ENCODE data around the gene PEAK1.

PEAK1 gene

GRCh38 chr15:77327844-77328529 lies 91.9 kb downstream of the PEAK1 start:
- Histone ChIP-seq H4K20me1 (ENCODE audit: insufficient read depth) (no peaks in the 10 kb centered on the region), H3K4me2 (no peak overlapping the region), H2AFZ (ENCODE audit: low read depth) (no peak overlapping the region), H3K27me3 (ENCODE audit: insufficient read depth, low read depth) (no peaks in the 10 kb centered on the region), H3K4me3 (IDR thresholded peaks at IDR 0.05; ENCODE audit: insufficient read depth, low read depth, low read length) (no peak overlapping the region), H3K36me3 (ENCODE audit: insufficient read depth) (no peaks in the 10 kb centered on the region), H3K27ac (no peak overlapping the region), H3K9ac (no peak overlapping the region), H3K4me1 (ENCODE audit: low read depth, poor library complexity, severe bottlenecking) (peaks cover 3% of the 10 kb centered on the region), H3K79me2 (ENCODE audit: insufficient read depth, low read depth) (no peaks in the 10 kb centered on the region)
- no peak for TF ChIP-seq CTCF (conservative IDR thresholded peaks at IDR 0.05; ENCODE audit: low read depth, low read length)

- H4K20me1 ChIP-seq (ENCODE audit: insufficient read depth): no peaks in the 10 kb centered on the region
- no peaks in the 10 kb centered on the region for H3K4me1 ChIP-seq (ENCODE audit: low read depth, poor library complexity, severe bottlenecking)
- no peaks in the 10 kb centered on the region for H3K79me2 ChIP-seq (ENCODE audit: insufficient read depth, low read depth)
- no peak overlapping the region for H3K4me3 ChIP-seq (IDR thresholded peaks at IDR 0.05; ENCODE audit: insufficient read depth, low read depth, low read length)
- H3K27ac ChIP-seq: no peak overlapping the region
- no peaks in the 10 kb centered on the region for H3K27me3 ChIP-seq (ENCODE audit: insufficient read depth, low read depth)
- no peak for TF ChIP-seq CTCF (conservative IDR thresholded peaks at IDR 0.05; ENCODE audit: low read depth, low read length)
- no peak overlapping the region for H2AFZ ChIP-seq (ENCODE audit: low read depth)
- no peak overlapping the region for H3K4me2 ChIP-seq
- no peaks in the 10 kb centered on the region for H3K36me3 ChIP-seq (ENCODE audit: insufficient read depth)
- no peak overlapping the region for H3K9ac ChIP-seq
Measured at GRCh38 chr15:77327168-77327567, 92.7 kb downstream of the PEAK1 start.

GRCh38 chr15:77326366-77326765 lies 93.5 kb downstream of the PEAK1 start:
- Histone ChIP-seq H4K20me1 (ENCODE audit: insufficient read depth) (no peaks in the 10 kb centered on the region), H3K27ac (no peak overlapping the region), H3K4me1 (ENCODE audit: low read depth, poor library complexity, severe bottlenecking) (no peaks in the 10 kb centered on the region), H3K4me2 (no peak overlapping the region), H3K9ac (no peak overlapping the region), H3K79me2 (ENCODE audit: insufficient read depth, low read depth) (no peaks in the 10 kb centered on the region), H2AFZ (ENCODE audit: low read depth) (no peak overlapping the region), H3K4me3 (IDR thresholded peaks at IDR 0.05; ENCODE audit: insufficient read depth, low read depth, low read length) (no peak overlapping the region), H3K36me3 (ENCODE audit: insufficient read depth) (no peaks in the 10 kb centered on the region), H3K27me3 (ENCODE audit: insufficient read depth, low read depth) (no peaks in the 10 kb centered on the region)
- TF ChIP-seq CTCF (conservative IDR thresholded peaks at IDR 0.05; ENCODE audit: low read depth, low read length): no peak

- Histone ChIP-seq H3K4me3 (IDR thresholded peaks at IDR 0.05; ENCODE audit: insufficient read depth, low read depth, low read length) (no peak overlapping the region), H3K79me2 (ENCODE audit: insufficient read depth, low read depth) (no peaks in the 10 kb centered on the region), H3K4me2 (no peak overlapping the region), H3K9ac (no peak overlapping the region), H4K20me1 (ENCODE audit: insufficient read depth) (no peaks in the 10 kb centered on the region), H3K27ac (no peak overlapping the region), H3K27me3 (ENCODE audit: insufficient read depth, low read depth) (no peaks in the 10 kb centered on the region), H3K4me1 (ENCODE audit: low read depth, poor library complexity, severe bottlenecking) (peaks cover 26% of the 10 kb centered on the region), H2AFZ (ENCODE audit: low read depth) (no peak overlapping the region), H3K36me3 (ENCODE audit: insufficient read depth) (no peaks in the 10 kb centered on the region)
- TF ChIP-seq CTCF (conservative IDR thresholded peaks at IDR 0.05; ENCODE audit: low read depth, low read length): no peak
Measured at GRCh38 chr15:77312523-77312922, 107.4 kb downstream of the PEAK1 start.

Measured in KMS-11 (cell line).